NCI-H2196 (cell line): Measurements from ENCODE around the gene CYTH1.
A peak's percentile ranks its signal among the peaks of the same experiment; 100 is the strongest.

Source experiments
- DNase-seq: peaks from one replicate; lab custom pipeline; 2025; ENCODE audit not compliant: unreplicated experiment; lab: John Stamatoyannopoulos, UW

CYTH1 gene

DNA sequence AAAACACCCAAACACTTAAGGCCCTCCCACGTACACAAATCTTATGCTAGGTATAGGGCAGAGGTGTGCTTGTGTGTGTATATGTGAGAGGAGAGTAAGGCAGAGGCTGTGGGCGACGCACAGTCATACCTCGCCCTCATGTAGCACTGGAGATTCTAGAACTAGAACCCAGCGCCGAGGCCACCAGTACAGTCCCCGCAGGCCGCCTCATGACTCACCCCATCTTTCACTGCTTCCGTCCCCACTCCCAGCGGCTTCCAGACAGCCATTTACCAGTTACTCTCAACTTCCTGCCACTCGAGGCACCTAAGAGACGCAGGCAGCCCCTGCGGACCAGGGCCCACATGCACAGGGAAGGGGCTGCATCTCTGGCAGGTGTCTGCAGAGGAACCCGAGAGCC lies 23.2 kb upstream of the CYTH1 start:
- no peak for DNase-seq

DNA sequence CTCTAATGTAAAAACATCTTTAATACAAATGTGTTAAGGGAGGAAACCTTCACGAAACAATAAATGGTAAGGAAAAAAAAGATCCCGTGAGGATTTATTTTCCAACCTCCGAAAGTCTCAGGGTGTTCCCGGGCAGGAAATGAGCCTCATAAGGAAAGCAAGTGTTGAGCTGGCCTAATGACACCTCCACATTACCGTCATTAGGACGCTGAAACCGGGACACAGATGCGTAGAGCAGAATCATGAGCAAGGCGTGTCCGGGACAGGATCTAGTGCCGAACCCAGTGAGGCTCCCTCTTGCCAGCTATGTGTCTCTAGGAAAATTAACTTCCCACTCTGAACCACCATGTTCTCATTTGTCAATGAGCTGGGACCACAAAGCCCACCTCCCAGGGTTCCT lies 22.7 kb upstream of the CYTH1 start:
- no peak for DNase-seq

DNA sequence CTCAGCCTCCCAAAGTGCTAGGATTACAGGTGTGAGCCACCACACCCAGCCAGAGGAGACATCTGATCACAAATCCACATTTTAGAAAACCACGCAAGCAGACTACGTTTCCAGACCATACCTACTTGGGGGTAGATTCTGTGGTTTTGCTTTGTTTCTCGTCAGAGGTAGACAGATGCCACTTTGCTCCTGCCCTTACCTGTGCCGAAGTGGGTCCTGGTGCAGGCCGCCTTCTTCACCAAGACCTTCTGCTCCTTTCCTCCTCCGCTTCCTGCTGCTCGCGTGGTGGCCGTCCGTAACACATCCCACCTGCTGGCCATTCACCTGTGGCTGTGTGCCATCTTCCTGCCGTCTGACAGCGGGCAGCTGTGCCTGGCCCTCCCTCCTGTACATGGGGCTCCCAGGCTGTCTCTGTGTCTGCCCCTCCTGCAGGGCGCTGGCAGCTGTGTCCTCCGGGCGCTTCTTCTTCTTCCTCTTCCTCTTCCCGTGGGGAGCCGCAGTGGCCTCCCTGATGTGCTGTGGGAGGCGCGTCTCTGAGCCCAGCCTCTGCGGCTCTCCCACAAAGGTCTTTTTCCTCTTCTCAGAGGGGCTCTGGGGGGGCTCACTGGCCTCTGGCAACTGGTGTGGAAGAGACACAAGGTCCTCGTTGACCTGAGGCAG lies 21.2 kb upstream of the CYTH1 start:
- DNase-seq: no peak

DNA sequence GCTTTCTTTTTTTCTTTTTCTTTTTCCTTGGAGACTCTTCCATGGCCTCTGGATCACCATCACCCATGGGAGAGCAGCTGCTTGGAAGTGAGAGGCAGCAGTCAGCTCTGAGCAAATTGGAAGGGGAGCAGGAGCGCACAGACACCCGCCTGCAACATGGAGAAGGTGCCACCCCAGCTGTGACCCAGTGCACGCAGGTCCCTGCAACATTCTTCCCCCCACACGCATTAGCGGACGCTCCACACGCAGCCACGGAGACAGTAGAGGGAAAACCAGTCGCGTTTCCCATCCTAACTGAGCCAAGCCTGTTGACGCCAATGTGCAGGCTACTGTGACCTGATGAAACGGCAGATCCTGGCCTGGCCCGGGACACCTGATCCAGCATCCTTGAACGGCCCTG lies 20.4 kb upstream of the CYTH1 start:
- DNase-seq: no peak

DNA sequence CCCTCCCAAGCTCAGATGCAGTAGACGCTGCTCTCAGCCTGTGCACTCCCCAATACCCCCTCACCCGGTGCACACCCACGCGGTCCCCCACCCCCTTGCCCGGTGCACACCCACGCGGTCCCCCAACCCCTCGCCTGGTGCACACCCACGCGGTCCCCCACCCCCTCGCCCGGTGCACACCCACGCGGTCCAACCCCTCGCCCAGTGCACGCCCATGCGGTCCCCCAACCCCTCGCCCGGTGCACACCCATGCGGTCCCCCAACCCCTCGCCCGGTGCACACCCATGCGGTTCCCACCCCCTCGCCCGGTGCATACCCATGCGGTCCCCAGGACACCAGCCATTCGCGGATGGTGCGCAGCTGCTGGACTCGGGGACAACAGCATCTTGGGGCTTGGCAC lies 19.9 kb upstream of the CYTH1 start:
- DNase-seq: no peak

DNA sequence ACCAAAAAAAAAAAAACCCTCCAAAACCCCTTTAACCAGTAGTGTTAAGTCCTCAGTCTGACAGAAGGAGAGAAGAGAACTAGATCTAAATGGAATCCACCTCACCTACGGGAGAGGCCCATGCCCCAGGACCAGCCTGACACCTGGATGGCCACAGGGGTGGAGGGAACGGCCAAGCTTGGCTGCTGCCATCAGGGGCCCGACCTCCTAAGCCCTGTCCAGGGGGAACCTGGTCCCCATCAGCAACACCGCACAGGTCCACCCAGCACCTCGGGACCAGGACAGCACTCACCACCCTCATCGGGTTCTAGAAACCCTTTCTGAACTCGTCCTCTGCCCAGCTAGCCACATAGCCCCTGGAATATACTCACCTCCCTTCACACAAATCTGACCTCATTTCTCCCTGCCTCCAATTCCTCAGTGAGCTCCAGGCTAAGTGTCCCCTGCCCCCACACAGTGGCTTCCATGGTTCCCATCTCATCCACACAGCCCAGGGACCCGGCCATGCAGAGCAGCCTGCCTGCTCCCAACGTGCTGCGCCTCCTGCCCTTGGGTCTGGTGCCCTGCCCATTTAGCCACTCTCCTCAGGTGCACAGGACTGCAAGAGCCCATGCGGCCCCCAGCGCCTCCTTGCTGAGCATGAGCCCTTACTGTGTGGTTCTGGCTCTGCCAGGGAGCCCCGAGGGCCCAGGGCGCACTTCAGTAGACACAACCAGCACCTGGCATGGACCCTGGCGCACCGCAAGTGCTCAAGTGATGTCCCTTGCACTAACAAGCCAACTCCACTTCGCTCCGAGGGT lies 18.3 kb upstream of the CYTH1 start:
- no peak for DNase-seq

DNA sequence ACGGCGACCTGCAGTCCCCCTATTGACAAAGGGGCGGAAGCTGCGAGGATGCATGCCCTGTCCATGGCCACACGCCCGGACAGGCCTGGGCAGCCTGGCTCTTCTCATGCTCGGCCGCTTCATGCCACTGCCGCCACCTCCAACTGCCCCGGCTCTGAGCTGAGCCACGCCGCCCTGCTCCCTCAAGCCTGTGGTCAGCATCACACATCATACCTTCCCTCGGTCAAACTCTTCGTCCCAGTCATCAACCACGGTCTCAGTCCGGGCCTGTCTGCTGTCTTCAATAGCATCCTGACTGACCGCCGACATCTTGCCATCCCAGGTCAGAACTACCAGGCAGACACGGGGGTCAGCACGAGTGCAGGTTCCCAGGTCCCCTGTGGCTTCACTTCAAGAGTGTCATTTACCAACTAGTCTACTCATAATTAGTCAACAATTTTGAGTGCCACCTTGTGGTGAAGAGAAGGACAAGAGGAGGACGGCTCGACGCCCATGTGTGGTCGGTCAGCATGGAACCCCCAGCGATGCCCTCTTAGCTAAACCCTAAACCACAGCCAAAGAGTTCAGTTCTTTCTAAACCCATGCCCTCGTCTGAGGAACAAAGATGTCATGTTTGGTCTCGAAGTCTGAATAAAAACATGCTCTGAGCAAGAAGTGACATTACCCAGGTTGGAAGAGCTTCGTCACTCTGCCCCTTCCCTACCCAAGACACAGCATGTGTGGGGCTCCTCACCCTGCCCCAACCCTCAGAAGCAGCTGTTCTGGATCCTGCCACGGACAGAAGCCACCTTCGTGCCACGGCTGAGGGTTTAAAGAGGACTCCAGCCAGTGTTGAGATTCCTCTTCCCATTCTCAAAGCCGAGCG lies 16.9 kb upstream of the CYTH1 start:
- DNase-seq: peak; percentile 56

DNA sequence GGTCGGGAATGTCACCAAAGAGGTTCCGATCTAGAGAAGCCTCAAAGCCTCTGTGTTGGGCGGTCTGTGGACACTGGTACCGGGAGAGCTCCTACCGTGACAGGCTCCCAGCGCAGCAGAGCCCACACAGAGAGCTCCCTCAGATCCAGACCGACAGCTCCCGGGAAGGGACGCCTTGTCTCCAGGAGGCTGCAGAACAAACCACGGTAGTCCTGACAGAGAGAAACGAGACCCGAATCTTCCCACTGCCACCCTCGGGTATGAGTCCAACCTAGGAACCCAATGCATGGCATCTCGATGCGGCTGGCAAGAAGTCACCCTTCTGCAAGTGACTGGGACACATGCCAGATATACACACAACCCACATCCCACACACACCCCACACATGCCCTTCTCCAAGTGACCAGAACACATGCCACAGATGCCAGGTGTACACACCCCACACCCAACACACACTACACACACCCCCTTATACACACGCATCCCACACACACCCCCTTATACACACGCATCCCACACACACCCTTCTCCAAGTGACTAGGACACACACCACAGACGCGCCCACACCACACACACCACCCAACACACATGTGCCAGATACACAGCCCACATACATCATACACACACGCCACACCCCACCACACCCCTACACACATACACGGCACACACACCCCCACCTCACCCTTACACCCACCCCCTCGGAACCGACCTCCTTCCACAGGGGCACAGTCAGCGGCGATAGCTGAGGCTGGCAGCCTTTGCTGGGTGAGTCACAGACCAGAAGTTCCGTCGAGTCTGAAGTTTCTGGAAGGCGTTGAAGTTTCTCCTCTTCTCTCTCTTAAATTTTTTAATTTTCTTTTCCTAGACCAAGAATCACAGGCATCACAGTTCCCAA lies 15.9 kb upstream of the CYTH1 start:
- no peak for DNase-seq

DNA sequence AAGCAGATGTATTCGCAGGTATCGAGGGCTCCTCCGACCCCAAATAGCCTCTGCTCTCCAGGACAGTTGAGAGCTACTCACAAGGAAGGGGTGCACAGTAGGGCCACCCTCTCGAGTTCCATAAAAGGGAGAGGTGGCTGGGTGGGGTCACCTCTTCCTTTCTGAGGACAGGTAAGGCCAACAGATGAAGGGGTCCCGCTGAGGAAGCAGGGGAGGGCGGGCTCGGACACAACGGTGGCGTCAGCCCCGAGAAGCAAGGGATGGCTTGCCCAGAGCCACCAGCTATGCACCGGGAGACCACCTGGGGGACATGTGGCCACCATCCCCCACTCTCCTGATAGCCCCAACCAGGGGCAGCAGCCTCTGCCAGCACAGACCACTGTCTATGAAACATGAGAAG lies 15.1 kb upstream of the CYTH1 start:
- DNase-seq: no peak

DNA sequence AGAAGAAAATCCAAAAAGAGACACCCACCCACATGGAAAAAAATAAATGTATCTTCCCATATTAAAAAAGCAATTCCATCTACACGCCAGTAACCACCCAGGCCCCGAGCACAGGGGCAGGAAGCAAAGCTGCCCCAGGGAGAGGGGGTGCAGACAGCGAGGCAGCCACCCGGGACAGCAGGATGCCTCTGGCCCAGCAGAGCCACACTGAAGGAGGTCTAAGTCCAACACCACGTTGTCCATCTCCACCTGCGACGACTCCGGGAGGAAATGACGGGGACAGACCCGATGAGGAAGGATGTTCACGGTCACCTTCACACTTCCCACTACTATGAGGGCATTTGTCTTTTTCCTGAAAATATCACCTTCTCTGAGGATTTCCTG lies 14.4 kb upstream of the CYTH1 start:
- no peak for DNase-seq

DNA sequence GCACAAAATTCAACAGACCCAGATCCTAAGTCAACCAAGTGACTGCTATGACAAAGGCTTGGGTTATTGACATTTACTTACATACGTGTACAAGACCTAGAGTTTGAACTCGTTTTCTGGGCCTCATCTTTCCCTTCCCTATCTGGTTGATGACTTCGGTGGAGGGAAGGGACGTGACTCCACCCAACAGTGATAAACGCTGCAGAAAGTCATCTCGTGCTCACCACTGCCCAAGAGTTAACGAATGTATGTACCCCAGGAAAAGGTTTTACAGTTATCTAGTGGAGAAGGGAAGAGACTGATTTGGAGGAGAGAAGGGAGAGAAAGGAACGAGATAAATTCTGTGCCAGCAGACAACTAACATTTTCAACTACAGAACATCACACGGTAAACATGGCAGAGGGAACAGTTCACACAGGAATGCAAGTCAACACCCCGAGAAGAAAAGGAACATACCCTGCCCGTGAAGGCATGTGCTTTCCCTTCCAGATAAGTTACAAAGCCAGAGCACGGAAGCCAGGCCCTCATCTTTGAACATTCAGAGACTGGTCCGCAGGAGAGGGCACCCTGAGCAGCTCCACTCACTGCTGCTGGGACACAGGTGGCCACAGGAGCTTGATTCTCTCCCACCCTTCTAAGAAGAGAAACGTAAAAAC lies 13.9 kb upstream of the CYTH1 start:
- DNase-seq: no peak

DNA sequence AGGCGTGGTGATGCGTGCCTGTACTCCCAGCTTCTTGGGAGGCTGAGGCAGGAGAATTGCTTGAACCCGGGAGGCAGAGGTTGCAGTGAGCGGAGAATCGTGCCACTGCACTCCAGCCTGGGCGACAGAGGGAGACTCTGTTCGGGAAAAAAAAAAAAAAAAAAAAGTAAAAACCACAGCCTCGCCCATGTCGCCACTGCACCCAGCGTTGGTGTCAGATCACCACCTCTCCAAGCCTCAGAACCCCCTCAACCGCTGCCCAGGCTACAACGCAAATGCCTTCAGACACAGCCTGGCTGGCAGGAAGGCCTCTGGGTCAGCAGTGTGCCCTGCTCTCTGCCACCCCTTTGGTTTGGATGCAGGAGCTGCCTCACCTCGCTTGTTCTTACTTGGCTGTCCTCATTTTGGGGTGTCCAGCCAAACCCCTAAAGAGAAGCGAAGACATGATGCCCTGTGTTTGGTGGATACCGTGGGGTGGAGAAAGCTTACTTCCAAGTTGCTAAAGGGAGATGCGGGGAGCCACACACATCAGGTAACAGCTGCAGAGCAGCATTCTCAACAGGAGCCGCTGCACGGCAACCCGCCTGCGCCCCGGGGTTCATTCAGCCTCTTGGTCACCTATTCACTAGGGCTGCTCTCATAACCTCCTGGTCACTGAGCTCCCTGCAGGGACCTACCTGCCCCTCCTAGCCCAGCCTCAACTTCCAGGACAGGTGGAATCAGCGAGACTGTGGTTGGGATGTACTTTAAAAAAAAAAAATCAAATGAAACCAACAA lies 13.0 kb upstream of the CYTH1 start:
- DNase-seq: no peak

DNA sequence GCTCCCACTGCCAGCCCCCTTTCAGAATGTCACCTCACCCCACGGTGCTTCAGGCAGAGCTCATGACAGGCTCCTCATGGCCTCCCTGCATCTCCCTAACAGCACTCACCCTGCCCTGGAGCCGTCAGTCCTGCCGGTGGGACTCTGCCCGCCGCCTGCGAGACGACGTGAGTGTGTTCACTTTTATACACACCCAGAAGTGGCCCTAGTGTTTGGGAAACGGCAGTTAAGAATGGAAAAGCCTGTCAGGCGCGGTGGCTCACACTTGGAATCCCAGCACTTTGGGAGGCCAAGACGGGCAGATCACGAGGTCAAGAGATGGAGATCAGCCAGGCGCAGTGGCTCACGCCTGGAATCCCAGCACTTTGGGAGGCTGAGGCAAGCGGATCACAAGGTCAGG lies 12.3 kb upstream of the CYTH1 start:
- no peak for DNase-seq

DNA sequence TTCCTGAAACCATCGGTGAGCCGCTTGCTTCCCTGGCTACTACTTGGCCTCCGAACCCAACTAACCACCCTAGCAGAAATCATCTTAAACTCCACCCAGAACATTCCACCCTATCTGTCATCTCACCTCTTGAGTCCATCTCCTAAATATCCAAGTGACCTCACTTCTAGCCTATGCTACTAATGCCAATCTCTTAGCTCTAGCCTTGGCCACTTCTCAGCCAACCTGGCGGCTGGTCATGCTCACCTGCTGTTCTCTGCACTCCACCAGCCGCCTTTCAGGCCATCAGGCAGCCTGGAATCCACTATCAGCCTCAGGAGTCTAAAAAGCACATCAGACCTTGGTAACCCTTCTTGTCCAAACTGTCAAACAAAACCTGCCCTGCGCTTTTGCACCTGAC lies 11.9 kb upstream of the CYTH1 start:
- DNase-seq: no peak

DNA sequence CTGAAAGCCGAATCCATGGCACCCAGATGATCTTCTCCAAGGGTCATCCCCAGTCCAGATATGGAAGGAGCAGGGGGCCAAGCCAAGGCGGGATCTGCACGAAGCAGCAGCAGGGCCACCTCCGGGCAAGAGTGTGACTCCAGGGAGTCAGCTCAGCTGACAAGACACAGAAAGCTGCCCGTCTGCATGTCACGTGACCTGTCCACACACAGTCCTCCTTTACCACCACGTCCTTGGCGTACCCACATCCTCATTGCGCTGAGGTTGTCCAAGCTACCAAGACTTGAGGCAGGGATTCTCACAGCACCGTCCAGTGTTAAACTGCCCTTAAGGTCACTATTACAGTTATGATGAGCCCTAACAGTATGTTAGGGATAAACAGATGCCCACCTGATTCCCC lies 11.3 kb upstream of the CYTH1 start:
- DNase-seq: no peak

DNA sequence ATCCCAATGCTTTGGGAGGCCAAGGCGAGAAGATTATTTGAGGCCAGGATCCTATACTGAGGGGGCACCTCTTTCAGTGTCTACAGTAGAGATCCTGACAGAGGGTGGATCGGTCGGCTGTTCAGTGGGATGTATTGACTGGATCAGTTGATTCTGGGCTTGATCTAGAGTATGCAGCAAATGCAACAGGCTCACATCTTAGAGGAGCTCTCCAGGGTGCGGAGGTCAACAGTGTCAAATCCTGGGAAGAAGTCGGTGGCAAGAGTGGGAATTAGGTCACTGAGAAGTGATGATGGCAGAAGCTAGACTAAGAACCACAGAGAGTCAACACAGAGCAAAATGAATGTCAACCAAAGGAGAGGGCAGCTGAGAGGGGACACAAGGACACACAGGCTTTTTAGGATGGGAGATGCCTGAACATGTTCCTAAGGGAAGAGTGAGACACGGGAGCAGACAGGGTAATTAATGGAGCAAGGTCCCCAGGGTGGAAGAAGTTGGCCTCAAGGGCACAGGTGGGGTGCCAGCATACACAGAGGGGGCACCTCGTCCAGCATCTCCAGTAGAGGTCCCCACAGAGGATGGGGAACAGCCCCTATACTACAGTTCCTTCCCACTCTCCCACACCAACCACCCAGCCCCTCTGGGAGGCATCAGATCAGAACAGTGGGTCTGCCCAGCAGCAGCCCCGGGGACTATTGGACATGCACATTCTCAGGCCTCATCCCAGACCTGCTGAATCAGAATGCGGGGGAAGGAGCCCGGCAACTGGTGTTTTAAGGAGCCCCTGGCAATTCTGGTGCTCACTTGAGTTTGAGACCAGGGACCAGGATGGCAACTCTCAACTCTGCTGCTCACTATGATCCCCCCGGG lies 10.0 kb upstream of the CYTH1 start:
- no peak for DNase-seq

DNA sequence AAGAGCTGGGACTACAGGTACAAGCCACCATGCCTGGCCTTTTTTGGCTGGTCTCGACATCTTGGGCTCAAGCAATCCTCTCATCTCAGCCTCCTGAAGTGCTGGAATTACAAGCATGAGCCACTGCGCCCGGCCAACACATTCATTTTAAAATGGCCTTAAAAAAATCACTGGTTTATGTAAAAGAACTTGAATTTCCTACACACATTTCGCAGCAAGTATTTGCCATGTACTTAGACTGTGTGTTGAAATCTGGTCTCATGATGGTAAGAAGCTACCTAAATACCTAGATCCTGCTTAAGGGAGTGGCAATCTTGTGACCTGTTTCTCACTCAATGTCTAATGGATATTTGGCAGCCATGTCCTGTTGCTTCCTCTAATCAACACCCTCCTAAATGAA lies 8.5 kb upstream of the CYTH1 start:
- DNase-seq: no peak

DNA sequence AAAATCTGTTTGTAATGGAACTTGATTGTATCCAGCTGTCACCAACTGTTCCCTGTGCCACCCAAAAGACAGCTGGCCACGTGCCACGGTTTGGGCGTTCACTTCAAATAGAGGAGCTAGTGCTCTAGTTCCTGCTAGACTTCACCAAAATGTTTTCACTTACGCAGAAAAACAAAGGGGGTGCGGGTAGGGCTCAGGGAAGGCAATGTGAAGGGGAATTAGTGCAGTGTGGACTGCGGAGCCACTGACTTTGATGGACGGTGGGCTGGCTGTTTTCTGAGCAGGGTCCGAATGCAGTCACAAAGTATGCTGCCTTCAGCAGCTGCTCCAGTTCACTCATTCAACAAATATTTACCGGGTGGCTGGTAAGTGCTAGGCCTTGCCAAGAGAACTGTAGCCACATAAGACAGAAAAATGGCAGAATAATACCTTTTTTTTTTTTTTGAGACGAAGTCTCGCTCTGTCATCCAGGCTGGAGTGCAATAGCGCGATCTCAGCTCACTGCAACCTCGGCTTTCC lies 7.6 kb upstream of the CYTH1 start:
- peak; percentile 75 for DNase-seq
